HG02759 (cell line): ENCODE results near the gene TXNRD2.

Experiments
- ATAC-seq: cut with Tn5 transposase; IDR thresholded peaks from one replicate; pipeline ENCODE4 v1.9.1; 2021; ENCODE audit warnings: mild to moderate bottlenecking, moderate library complexity; ENCODE audit not compliant: unreplicated experiment

TXNRD2 gene

GRCh38 chr22:19877626-19878339 is 63.8 kb downstream of the TXNRD2 start:
- ATAC-seq: no peak

GRCh38 chr22:19876941-19877625 is 64.5 kb downstream of the TXNRD2 start:
- no peak for ATAC-seq

GRCh38 chr22:19876314-19876940 is 65.2 kb downstream of the TXNRD2 start:
- ATAC-seq: no peak

- ATAC-seq: no peak
These were observed 65.9 kb downstream of the TXNRD2 start for GRCh38 chr22:19875531-19876313.

GRCh38 chr22:19875061-19875530 is 66.5 kb downstream of the TXNRD2 start:
- no peak for ATAC-seq

GRCh38 chr22:19874307-19875060 is 67.1 kb downstream of the TXNRD2 start:
- ATAC-seq: no peak

- no peak for ATAC-seq
These were observed 67.7 kb downstream of the TXNRD2 start for GRCh38 chr22:19873960-19874306.

- no peak for ATAC-seq
These were observed 68.3 kb downstream of the TXNRD2 start for GRCh38 chr22:19873138-19873959.

- no peak for ATAC-seq
These were observed 68.9 kb downstream of the TXNRD2 start for GRCh38 chr22:19872779-19873137.

GRCh38 chr22:19871845-19872778 is 69.5 kb downstream of the TXNRD2 start:
- ATAC-seq: no peak

- no peak for ATAC-seq
These were observed 70.4 kb downstream of the TXNRD2 start for GRCh38 chr22:19871023-19871844.

- ATAC-seq: no peak
These were observed 71.2 kb downstream of the TXNRD2 start for GRCh38 chr22:19870153-19871022.

- no peak for ATAC-seq
These were observed 72.0 kb downstream of the TXNRD2 start for GRCh38 chr22:19869497-19870152.

- ATAC-seq: no peak
These were observed 72.7 kb downstream of the TXNRD2 start for GRCh38 chr22:19868773-19869471.

- no peak for ATAC-seq
These were observed 73.3 kb downstream of the TXNRD2 start for GRCh38 chr22:19868333-19868732.

- ATAC-seq: no peak
These were observed 74.0 kb downstream of the TXNRD2 start for GRCh38 chr22:19867617-19868016.
